Neuronal stem cell (in vitro differentiated cells): Measurements from ENCODE around the gene NCS1.

Source experiments
- DNase-seq: peaks from one replicate; pipeline ENCODE4 v3.0.0-alpha.2; 2013; ENCODE audit warnings: low spot score
- H2AFZ ChIP-seq: one replicate; pipeline ENCODE4 v1.6.1; 2013; ENCODE audit warnings: mild to moderate bottlenecking, low read length, inconsistent platforms
- H2AK5ac ChIP-seq: 2 replicates; pipeline ENCODE4 v1.6.1; 2013; ENCODE audit warnings: low read depth, mild to moderate bottlenecking, inconsistent platforms, low read length, moderate library complexity, mixed read lengths
- H2BK120ac ChIP-seq: 2 replicates; pipeline ENCODE4 v1.6.1; 2013; ENCODE audit warnings: low read depth, mild to moderate bottlenecking, inconsistent platforms, low read length, moderate library complexity, mixed read lengths
- H2BK12ac ChIP-seq: one replicate; pipeline ENCODE4 v1.6.1; 2013; ENCODE audit warnings: low read length, inconsistent platforms
- H2BK15ac ChIP-seq: 2 replicates; pipeline ENCODE4 v1.6.1; 2013; ENCODE audit warnings: mild to moderate bottlenecking, low read length, inconsistent platforms, mixed read lengths
- H2BK5ac ChIP-seq: one replicate; pipeline ENCODE4 v1.6.1; 2013; ENCODE audit warnings: inconsistent platforms, mild to moderate bottlenecking, low read length, moderate library complexity
- H3K14ac ChIP-seq: one replicate; pipeline ENCODE4 v1.6.1; 2013; ENCODE audit warnings: low read length, inconsistent platforms
- H3K18ac ChIP-seq: 2 replicates; pipeline ENCODE4 v1.6.1; 2013; ENCODE audit warnings: low read length, inconsistent platforms
- H3K23ac ChIP-seq: 2 replicates; pipeline ENCODE4 v1.6.1; 2013; ENCODE audit warnings: low read depth, mild to moderate bottlenecking, mixed read lengths, low read length, inconsistent platforms; ENCODE audit not compliant: poor library complexity
- H3K27ac ChIP-seq: replicated peaks from 3 replicates; pipeline ENCODE4 v1.5.1; 2013; ENCODE audit warnings: low read length, inconsistent platforms
- H3K27me3 ChIP-seq, 3 experiments: 2 replicates each; pipeline ENCODE4 v1.6.1; 2013; ENCODE audit warnings: low read length in 3 of 3, mild to moderate bottlenecking in 2 of 3, inconsistent platforms in 1 of 3, low read depth in 1 of 3, mixed read lengths in 1 of 3, moderate library complexity in 1 of 3; ENCODE audit not compliant: control insufficient read depth in 3 of 3, insufficient read depth in 3 of 3
- H3K36me3 ChIP-seq, 2 donors: replicated peaks in 1 of 2; 2 replicates each; pipeline ENCODE4 v1.6.1; 2013; ENCODE audit warnings: low read length in 2 of 2; ENCODE audit not compliant: control insufficient read depth in 2 of 2, insufficient read depth in 2 of 2
- H3K4ac ChIP-seq: 2 replicates; pipeline ENCODE4 v1.6.1; 2013; ENCODE audit warnings: inconsistent platforms, mild to moderate bottlenecking, low read length, moderate library complexity
- H3K4me1 ChIP-seq, 2 donors: 1 replicate in 1 of 2; 2 replicates in 1 of 2; pipeline ENCODE4 v1.6.1; 2013; ENCODE audit warnings: low read length in 2 of 2, low read depth in 1 of 2; ENCODE audit not compliant: control insufficient read depth in 2 of 2, insufficient read depth in 1 of 2
- H3K4me2 ChIP-seq: one replicate; pipeline ENCODE4 v1.6.1; 2013; ENCODE audit warnings: mild to moderate bottlenecking, low read length, inconsistent platforms; ENCODE audit not compliant: insufficient read depth, poor library complexity, severe bottlenecking
- H3K4me3 ChIP-seq, 2 donors: 2 replicates each; pipeline ENCODE4 v1.5.1; 2013; ENCODE audit warnings: low read length in 2 of 2, mild to moderate bottlenecking in 2 of 2, inconsistent platforms in 1 of 2, moderate library complexity in 1 of 2
- H3K79me1 ChIP-seq: one replicate; pipeline ENCODE4 v1.6.1; 2013; ENCODE audit warnings: low read depth, mild to moderate bottlenecking, inconsistent platforms, low read length, moderate library complexity
- H3K9ac ChIP-seq: one replicate; pipeline ENCODE4 v1.6.1; 2013; ENCODE audit warnings: mild to moderate bottlenecking, low read depth, low read length, inconsistent platforms; ENCODE audit not compliant: poor library complexity
- H3K9me3 ChIP-seq, 2 donors: replicated peaks in 1 of 2; 2 replicates each; pipeline versions ENCODE3 to v1.6.1; 2013; ENCODE audit warnings: low read length in 2 of 2, mild to moderate bottlenecking in 2 of 2, inconsistent platforms in 1 of 2, low read depth in 1 of 2, mixed read lengths in 1 of 2, moderate library complexity in 1 of 2; ENCODE audit not compliant: control insufficient read depth in 2 of 2, insufficient read depth in 1 of 2
- H4K8ac ChIP-seq: one replicate; pipeline ENCODE4 v1.6.1; 2013; ENCODE audit warnings: low read depth, mild to moderate bottlenecking, inconsistent platforms, low read length, moderate library complexity
- H4K91ac ChIP-seq: one replicate; pipeline ENCODE4 v1.6.1; 2013; ENCODE audit warnings: low read length, low read depth, mild to moderate bottlenecking, inconsistent platforms; ENCODE audit not compliant: poor library complexity
- WGBS, 2 donors: extraction: QIAGEN DNeasy Blood & Tissue Kit; methylation state at CpG; one replicate each; pipeline ENCODE4 v1.1.7; 2013; ENCODE audit warnings: missing lambda C conversion rate in 2 of 2, mixed read lengths in 1 of 2; ENCODE audit not compliant: insufficient read length in 2 of 2, insufficient replicate concordance in 1 of 2; ENCODE audit errors: extremely low coverage in 2 of 2; 5-methylcytosine and 5-hydroxymethylcytosine counted together

Gene NCS1

DNA sequence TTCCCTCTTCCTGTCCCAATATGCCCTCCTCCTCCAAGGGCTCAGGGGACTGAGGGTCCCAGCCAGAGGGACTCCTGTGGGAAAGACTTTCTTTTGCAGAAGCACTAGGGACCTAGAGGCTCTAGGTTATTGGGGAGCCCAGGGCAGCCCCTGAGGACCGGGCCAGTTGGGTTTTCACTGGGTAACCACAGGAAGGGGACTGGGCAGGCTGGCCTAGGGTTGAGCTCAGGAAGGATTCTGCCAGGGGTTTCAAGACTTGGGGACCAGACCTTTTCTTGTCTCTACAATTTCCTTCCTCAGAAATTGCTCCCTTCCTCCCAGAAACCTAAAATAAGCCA is 69.0 kb downstream of the NCS1 start:
- no CpG with 5 or more reads among the region's 1 CpG for WGBS, 2 donors
- no peak overlapping the region for H4K8ac ChIP-seq
- no peak overlapping the region for H3K14ac ChIP-seq
- H2BK5ac ChIP-seq = no peak overlapping the region
- no peak overlapping the region for H3K27ac ChIP-seq
- H2BK120ac ChIP-seq = no peak overlapping the region
- H3K79me1 ChIP-seq = no peaks in the 10 kb centered on the region
- H3K23ac ChIP-seq = no peak overlapping the region
- H3K4me3 ChIP-seq = no peak overlapping the region
- H2AK5ac ChIP-seq = no peak overlapping the region
- H3K18ac ChIP-seq = no peak overlapping the region
- H2BK15ac ChIP-seq = no peak overlapping the region
- H3K4ac ChIP-seq = no peak overlapping the region
- H3K36me3 ChIP-seq = no peaks in the 10 kb centered on the region
- H3K4me1 ChIP-seq = peaks cover 6 to 11% of the 10 kb centered on the region in 2 donors
- peaks cover 0 to 12% (median 0%) of the 10 kb centered on the region in 3 experiments for H3K27me3 ChIP-seq
- H2AFZ ChIP-seq = peak overlapping the region; percentile 65
- H2BK12ac ChIP-seq = no peak overlapping the region
- H3K9me3 ChIP-seq = peaks cover 0 to 1% of the 10 kb centered on the region in 2 donors
- no peak overlapping the region for H3K9ac ChIP-seq
- no peak overlapping the region for H3K4me2 ChIP-seq
- DNase-seq = no peak
- H4K91ac ChIP-seq = no peak overlapping the region

DNA sequence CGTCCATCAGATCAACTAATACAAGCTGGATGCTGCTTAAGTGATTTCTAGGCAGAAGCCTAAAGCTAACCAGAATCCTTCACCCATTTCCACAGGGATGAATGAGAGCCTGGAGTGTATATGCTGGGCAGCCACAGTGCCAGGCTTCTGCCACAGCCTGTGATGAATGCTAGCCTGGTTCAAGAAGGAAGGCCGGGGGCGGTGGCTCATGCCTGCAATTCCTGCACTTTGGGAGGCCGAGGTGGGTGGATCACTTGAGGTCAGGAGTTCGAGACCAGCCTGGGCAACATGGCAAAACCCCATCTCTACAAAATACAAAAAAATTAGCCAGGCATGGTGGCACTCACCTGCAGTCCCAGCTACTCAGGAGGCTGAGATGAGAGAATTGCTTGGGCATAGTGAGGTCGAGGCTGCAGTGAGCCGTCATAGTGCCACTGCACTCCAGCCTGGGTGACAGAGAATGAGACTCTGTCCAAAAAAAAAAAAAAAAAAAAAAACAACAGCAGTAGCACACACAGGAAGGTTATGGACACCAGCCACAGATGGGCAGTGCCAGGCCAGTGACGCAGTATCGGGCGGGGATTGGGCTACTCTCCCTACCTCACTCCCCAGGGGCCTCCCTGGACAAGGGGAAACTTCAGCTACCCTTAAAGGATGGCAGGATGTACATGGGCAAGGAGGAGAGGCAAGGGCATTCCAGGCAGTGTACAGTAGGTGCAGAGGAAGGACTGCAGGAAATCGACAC is 70.2 kb downstream of the NCS1 start:
- no peak for DNase-seq
- Histone ChIP-seq H3K36me3 (no peaks in the 10 kb centered on the region), H3K23ac (no peak overlapping the region), H2BK120ac (no peak overlapping the region), H3K27me3 (peaks cover 0 to 16% (median 0%) of the 10 kb centered on the region in 3 experiments), H3K9me3 (peaks cover 0 to 1% of the 10 kb centered on the region in 2 donors), H3K4ac (no peak overlapping the region), H2BK15ac (peak overlapping the region; percentile 46), H4K91ac (no peak overlapping the region), H3K14ac (no peak overlapping the region), H4K8ac (no peak overlapping the region), H3K4me2 (no peak overlapping the region), H3K27ac (no peak overlapping the region), H3K79me1 (no peaks in the 10 kb centered on the region), H2BK12ac (no peak overlapping the region), H2AK5ac (no peak overlapping the region), H3K4me1 (peaks cover 6 to 11% of the 10 kb centered on the region in 2 donors), H2BK5ac (no peak overlapping the region), H3K18ac (peak overlapping the region; percentile 88), H3K4me3 (peak overlapping the region in 1 of 2 donors; percentile 23), H3K9ac (no peak overlapping the region), H2AFZ (peak overlapping the region; percentile 85)
- WGBS, 2 donors = no CpG with 5 or more reads among the region's 11 CpGs

- peak overlapping the region; percentile 90 for H2AK5ac ChIP-seq
- H4K8ac ChIP-seq = no peak overlapping the region
- H2AFZ ChIP-seq = peak overlapping the region; percentile 85
- H4K91ac ChIP-seq = peak overlapping the region; percentile 11
- no CpG with 5 or more reads among the region's 35 CpGs for WGBS, 2 donors
- peak; percentile 80 for DNase-seq
- no peaks in the 10 kb centered on the region for H3K79me1 ChIP-seq
- peak overlapping the region; percentile 24 for H3K9ac ChIP-seq
- no peak overlapping the region for H2BK120ac ChIP-seq
- H3K18ac ChIP-seq = peak overlapping the region; percentile 88
- peak overlapping the region; percentile 66 for H3K23ac ChIP-seq
- H3K4me2 ChIP-seq = peak overlapping the region; percentile 41
- H2BK5ac ChIP-seq = no peak overlapping the region
- H2BK15ac ChIP-seq = peak overlapping the region; percentile 96
- no peak overlapping the region for H2BK12ac ChIP-seq
- peak overlapping the region in 1 of 2 donors; percentile 23 for H3K4me3 ChIP-seq
- no peak overlapping the region for H3K14ac ChIP-seq
- H3K4ac ChIP-seq = peak overlapping the region; percentile 17
- peaks cover 0 to 16% (median 0%) of the 10 kb centered on the region in 3 experiments for H3K27me3 ChIP-seq
- H3K4me1 ChIP-seq = peaks cover 6 to 11% of the 10 kb centered on the region in 2 donors
- H3K9me3 ChIP-seq = peaks cover 0 to 1% of the 10 kb centered on the region in 2 donors
- H3K27ac ChIP-seq = no peak overlapping the region
- no peaks in the 10 kb centered on the region for H3K36me3 ChIP-seq
Measured at GRCh38 chr9:130243015-130243881, 71.0 kb downstream of the NCS1 start.

- DNase-seq = no peak
Measured at GRCh38 chr9:130243882-130244170, 71.6 kb downstream of the NCS1 start.

More at GRCh38 chr9:130243882-130244170, 71.6 kb downstream of the NCS1 start:
- Histone ChIP-seq H3K9me3 (no peaks in the 10 kb centered on the region), H3K27ac (no peak overlapping the region), H2AFZ (peak overlapping the region; percentile 85), H3K79me1 (no peaks in the 10 kb centered on the region), H3K4me2 (no peak overlapping the region), H4K91ac (peak overlapping the region; percentile 11), H3K27me3 (peaks cover 0 to 16% (median 0%) of the 10 kb centered on the region in 3 experiments), H3K4ac (no peak overlapping the region), H3K18ac (peak overlapping the region; percentile 78), H2BK15ac (peak overlapping the region; percentile 96), H3K36me3 (no peaks in the 10 kb centered on the region), H3K4me3 (no peak overlapping the region), H3K23ac (no peak overlapping the region), H2AK5ac (peak overlapping the region; percentile 90), H2BK5ac (no peak overlapping the region), H3K9ac (no peak overlapping the region), H4K8ac (no peak overlapping the region), H2BK12ac (no peak overlapping the region), H3K4me1 (peaks cover 6 to 11% of the 10 kb centered on the region in 2 donors), H3K14ac (no peak overlapping the region), H2BK120ac (no peak overlapping the region)
- no CpG with 5 or more reads among the region's 7 CpGs for WGBS, 2 donors
